Endothelial cell of umbilical vein (primary cell): ENCODE measurements around the gene DBNL. TPM values are rescaled to one million over a fixed set of nuclear protein-coding genes. Genes with fewer than 3 reads are reported as not detected.

Experiments
- BruUV-seq: library from RNA; stranded (reverse); fragments of 400-500 nt; replicated peaks from 2 replicates; lab custom pipeline; 2021; lab: Mats Ljungman, UMichigan
- CTCF ChIA-PET: fragments of 300-600, 350-600 bp; sonication (Branson Sonifier 250); formaldehyde crosslinking; loops from one replicate; lab custom pipeline; 2021; ENCODE audit warnings: antibody characterized with exemption, inconsistent platforms; lab: Charles Lee
- POLR2A ChIA-PET: fragments of 300-600, 350-600 bp; sonication (Branson Sonifier 250); formaldehyde crosslinking; loops from one replicate; lab custom pipeline; 2021; ENCODE audit warnings: antibody characterized with exemption, inconsistent platforms; lab: Charles Lee
- DNase-seq: peaks from one replicate; pipeline ENCODE4 v3.0.0-alpha.2; 2011; ENCODE audit warnings: low read depth, low spot score
- FAIRE-seq: peaks from 2 replicates; lab custom pipeline; 2011; peaks lifted over from hg19 to GRCh38; lab: Jason Lieb, UNC
- H2AFZ ChIP-seq: 2 replicates; pipeline ENCODE4 v1.6.0; 2012; ENCODE audit warnings: low read depth, low read length, control low read depth, inconsistent platforms
- H3K27ac ChIP-seq: 2 replicates; pipeline ENCODE4 v1.5.1; 2011; ENCODE audit warnings: low read depth, mild to moderate bottlenecking, control low read depth, low read length, moderate library complexity; ENCODE audit not compliant: insufficient read depth
- H3K27me3 ChIP-seq, 2 experiments: 2 replicates each; pipeline versions ENCODE4 v1.6.0 to v1.6.1; 2011; ENCODE audit warnings: low read length in 2 of 2, mixed read lengths in 1 of 2; ENCODE audit not compliant: control insufficient read depth in 2 of 2, insufficient read depth in 2 of 2
- H3K36me3 ChIP-seq, 2 experiments: 2 replicates in 1 of 2; 3 replicates in 1 of 2; pipeline ENCODE4 v1.5.1; 2011; ENCODE audit warnings: low read length in 2 of 2, mild to moderate bottlenecking in 1 of 2, moderate library complexity in 1 of 2; ENCODE audit not compliant: control insufficient read depth in 2 of 2, insufficient read depth in 2 of 2; ENCODE audit errors: extremely low read depth in 1 of 2
- H3K4me1 ChIP-seq: 3 replicates; pipeline ENCODE4 v1.5.1; 2011; ENCODE audit warnings: mild to moderate bottlenecking, low read length; ENCODE audit not compliant: control insufficient read depth, insufficient read depth; ENCODE audit errors: extremely low read depth
- H3K4me2 ChIP-seq: 2 replicates; pipeline ENCODE4 v1.6.1; 2011; ENCODE audit warnings: low read length, control low read depth, mixed read lengths; ENCODE audit not compliant: insufficient read depth
- H3K4me3 ChIP-seq, 3 experiments: fragments of 200-600 bp in 1 of 3; sonication (generic), shearing (Covaris generic) in 1 of 3; replicated peaks in 1 of 3; 2 replicates each; pipeline ENCODE4 v1.5.1; 2011 to 2016; ENCODE audit warnings: control low read depth in 3 of 3, low read length in 3 of 3, mild to moderate bottlenecking in 2 of 3, inconsistent platforms in 1 of 3, low read depth in 1 of 3, moderate library complexity in 1 of 3; ENCODE audit not compliant: insufficient read depth in 1 of 3
- H3K79me2 ChIP-seq: 2 replicates; pipeline ENCODE4 v1.6.0; 2012; ENCODE audit warnings: low read length, inconsistent platforms; ENCODE audit not compliant: control insufficient read depth, insufficient read depth
- H3K9ac ChIP-seq: replicated peaks from 2 replicates; pipeline ENCODE3; 2011; ENCODE audit warnings: low read length, control low read depth; ENCODE audit not compliant: insufficient read depth; ENCODE audit errors: extremely low read depth
- H3K9me1 ChIP-seq: replicated peaks from 3 replicates; pipeline ENCODE4 v1.6.0; 2011; ENCODE audit warnings: mild to moderate bottlenecking, low read length; ENCODE audit not compliant: control insufficient read depth, insufficient read depth; ENCODE audit errors: extremely low read depth
- H3K9me3 ChIP-seq: replicated peaks from 2 replicates; pipeline ENCODE4 v1.5.1; 2012; ENCODE audit warnings: low read length, inconsistent platforms; ENCODE audit not compliant: control insufficient read depth, insufficient read depth
- H4K20me1 ChIP-seq: replicated peaks from 2 replicates; pipeline ENCODE3; 2011; ENCODE audit warnings: mild to moderate bottlenecking, low read length; ENCODE audit not compliant: control insufficient read depth, insufficient read depth; ENCODE audit errors: extremely low read depth
- EZH2 ChIP-seq: IDR thresholded peaks from 2 replicates; pipeline ENCODE4 v1.6.1; 2012; ENCODE audit warnings: borderline replicate concordance, low read depth, mild to moderate bottlenecking, moderate library complexity, low read length, inconsistent platforms; ENCODE audit not compliant: severe bottlenecking
- GATA2 ChIP-seq: IDR thresholded peaks from 2 replicates; pipeline ENCODE4 v1.7.0; 2011; ENCODE audit warnings: low read depth, mild to moderate bottlenecking, moderate library complexity, mixed read lengths, low read length; ENCODE audit not compliant: insufficient read length, insufficient read depth
- JUN ChIP-seq: IDR thresholded peaks from 2 replicates; pipeline ENCODE4 v1.6.1; 2011; ENCODE audit warnings: borderline replicate concordance, low read depth; ENCODE audit not compliant: insufficient read length, insufficient read depth
- MYC ChIP-seq: IDR thresholded peaks from one replicate; pipeline ENCODE4 v1.6.1; 2011; ENCODE audit warnings: mild to moderate bottlenecking, low read depth, low read length
- POLR2A ChIP-seq: IDR thresholded peaks from 2 replicates; pipeline ENCODE4 v1.6.1; 2012; ENCODE audit warnings: low read depth, mild to moderate bottlenecking, control low read depth, low read length
- dilution Hi-C: fragments of 300-500 bp; cut with MboI; formaldehyde crosslinking; loops from one replicate; pipeline ENCODE4 v1.15.0; 2019; ENCODE audit warnings: low sequenced_read_pairs; ENCODE audit not compliant: extremely low pct_ligation_motif_present
- intact Hi-C: fragments of 100-400 bp; cut with micrococcal nuclease; formaldehyde crosslinking; loops from one replicate; pipeline ENCODE4 v1.10.0; 2022
- polyA plus RNA-seq, 4 experiments: library from polyadenylated mRNA; depleted of rRNA in 3 of 4; stranded (reverse) in 3 of 4; unstranded in 1 of 4; fragments of >200 nt; gene quantifications; 2 replicates each; pipeline versions ENCODE4 v1.2.1 to v1.2.3, GENCODE V29; 2011 to 2012; ENCODE audit warnings: missing spikeins in 1 of 4
- total RNA-seq: library from RNA; stranded (reverse); gene quantifications from 2 replicates; pipeline ENCODE4 v1.2.3, GENCODE V29; 2021
- TF ChIP-seq, protein P1 (sequence below): IDR thresholded peaks from 2 replicates; pipeline ENCODE4 v1.6.1; 2011; ENCODE audit not compliant: insufficient read depth, insufficient read length

The DBNL gene
- total and polyA plus RNA-seq, 2 donors (not counting 3 experiments of a cell fraction or from before 2014, with no cell fraction given) = 94.0 to 123 TPM

DNA sequence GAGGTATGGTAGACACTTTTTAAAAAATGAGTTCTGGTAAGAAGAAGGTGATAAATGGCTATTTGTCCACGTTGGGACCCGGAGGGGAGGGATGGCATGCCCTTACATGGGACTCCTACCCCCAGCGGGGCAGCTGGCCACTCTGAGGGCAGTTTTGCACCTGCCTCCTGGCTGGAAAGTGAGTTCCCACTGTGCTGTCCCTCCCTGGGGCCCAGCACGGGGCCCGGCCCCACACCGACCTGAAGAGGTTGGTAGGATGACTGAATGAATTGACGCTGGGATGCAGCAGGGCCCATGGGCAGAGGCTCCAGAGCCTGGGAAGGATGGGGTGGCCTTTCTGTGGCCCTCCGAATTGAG, 59.0 kb downstream of the DBNL start:
- H3K9ac ChIP-seq = no peak overlapping the region
- DNase-seq (no peak), FAIRE-seq (no peak)
- H3K27ac ChIP-seq = no peak overlapping the region
- intact Hi-C loops (no loop called here), dilution Hi-C loops (no loop called here)
- H3K9me1 ChIP-seq = no peaks in the 10 kb centered on the region
- ChIA-PET CTCF (no interaction called here), POLR2A (no interaction called here)
- no peak overlapping the region for H3K4me2 ChIP-seq
- peak overlapping the region; percentile 60 for H2AFZ ChIP-seq
- BruUV-seq = no TSS peak
- peaks cover 5% of the 10 kb centered on the region for H3K79me2 ChIP-seq
- no peak for TF ChIP-seq MYC
- no peaks in the 10 kb centered on the region for H3K9me3 ChIP-seq
- no peaks in the 10 kb centered on the region for H3K27me3 ChIP-seq
- no peaks in the 10 kb centered on the region for H4K20me1 ChIP-seq
- no peaks in the 10 kb centered on the region for H3K36me3 ChIP-seq
- H3K4me1 ChIP-seq = peaks cover 3% of the 10 kb centered on the region
- peak overlapping the region in 1 of 3 experiments; percentile 59 for H3K4me3 ChIP-seq

DNA sequence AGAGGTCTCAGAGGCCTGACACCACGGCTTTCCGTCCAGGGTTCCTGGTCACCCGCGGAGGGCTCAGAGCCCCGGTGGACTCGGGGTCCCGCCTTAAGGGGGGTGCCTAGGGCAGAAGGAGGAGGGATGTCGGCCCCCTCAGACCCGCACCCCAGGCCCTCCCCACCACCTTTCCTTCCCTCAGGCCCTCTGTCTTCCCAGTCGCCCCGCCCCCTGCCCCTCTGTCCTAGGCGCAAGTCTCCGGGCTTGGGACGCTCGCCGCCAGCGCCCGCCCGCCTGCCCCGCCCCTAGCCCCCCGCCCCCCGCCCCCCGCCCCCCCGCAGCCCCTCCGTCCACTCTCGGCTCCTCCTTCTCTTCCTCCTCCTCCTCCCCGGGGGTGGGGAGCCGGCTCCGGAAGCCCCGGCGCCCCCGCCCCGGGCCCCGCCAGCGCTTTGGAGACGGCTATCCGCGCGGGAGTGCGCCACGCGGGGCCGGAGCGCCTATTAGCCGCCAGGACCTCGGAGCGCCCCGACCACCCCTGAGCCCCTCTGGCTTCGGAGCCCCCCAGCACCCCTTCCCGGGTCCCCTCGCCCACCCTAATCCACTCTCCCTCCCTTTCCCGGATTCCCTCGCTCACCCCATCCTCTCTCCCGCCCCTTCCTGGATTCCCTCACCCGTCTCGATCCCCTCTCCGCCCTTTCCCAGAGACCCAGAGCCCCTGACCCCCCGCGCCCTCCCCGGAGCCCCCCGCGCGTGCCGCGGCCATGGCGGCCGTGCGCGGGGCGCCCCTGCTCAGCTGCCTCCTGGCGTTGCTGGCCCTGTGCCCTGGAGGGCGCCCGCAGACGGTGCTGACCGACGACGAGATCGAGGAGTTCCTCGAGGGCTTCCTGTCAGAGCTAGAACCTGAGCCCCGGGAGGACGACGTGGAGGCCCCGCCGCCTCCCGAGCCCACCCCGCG, 59.7 kb downstream of the DBNL start, which contains the start of gene AEBP1:
AEBP1 (plus strand) TSS at position 423 of the 937 bp plus-strand sequence; CDS start at position 744, 321 bp downstream.
- peak within 1 kb of the TSS; percentile 9 to 76 (median 59) for H3K4me3 ChIP-seq
- peak within 1 kb of the TSS; percentile 9 for H3K4me2 ChIP-seq
- BruUV-seq = TSS peak; percentile 34
- no peaks in the 10 kb centered on the region for H4K20me1 ChIP-seq
- no peak for FAIRE-seq
- peaks cover 5% of the 10 kb centered on the region for H3K79me2 ChIP-seq
- peak within 1 kb of the TSS; percentile 23 for H3K9ac ChIP-seq
- peaks cover 3% of the 10 kb centered on the region for H3K4me1 ChIP-seq
- H3K27ac ChIP-seq = no peak within 1 kb of the TSS
- dilution Hi-C loops = no loop called here
- no peaks in the 10 kb centered on the region for H3K36me3 ChIP-seq
- H3K9me3 ChIP-seq = no peaks in the 10 kb centered on the region
- peak within 1 kb of the TSS; percentile 60 for H2AFZ ChIP-seq
- H3K9me1 ChIP-seq = no peaks in the 10 kb centered on the region
- peak; percentile 17 for DNase-seq
- TF ChIP-seq, protein P1, sequence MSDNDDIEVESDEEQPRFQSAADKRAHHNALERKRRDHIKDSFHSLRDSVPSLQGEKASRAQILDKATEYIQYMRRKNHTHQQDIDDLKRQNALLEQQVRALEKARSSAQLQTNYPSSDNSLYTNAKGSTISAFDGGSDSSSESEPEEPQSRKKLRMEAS = no peak
- TF ChIP-seq POLR2A = no peak
- TF ChIP-seq EZH2 = no peak
- no peak for TF ChIP-seq GATA2
- TF ChIP-seq JUN = no peak
- no peak for TF ChIP-seq MYC
- ChIA-PET CTCF (interaction anchor here (1.2 to 2.8 kb wide), 5 partner anchors 11 to 32 kb away, joined by 3 to 17 read pairs (median 6); partner anchors contain the start of gene POLD2), POLR2A (no interaction called here)
- intact Hi-C loops = loop anchor here (2.0 kb wide), 2 partner anchors 19 to 21 kb away; partner anchors contain the start of genes POLD2 and POLM
- no peaks in the 10 kb centered on the region for H3K27me3 ChIP-seq
